GM12878 (cell line): Measurements from ENCODE around the gene IQCF5. TPM values are rescaled to one million over a fixed set of nuclear protein-coding genes. Genes with fewer than 3 reads are reported as not detected.

Experiments
- ATAC-seq: fragments of 200-7000 bp; cut with Tn5 transposase; 3 replicates; pipeline ENCODE4 v1.9.1; 2020; ENCODE audit warnings: mild to moderate bottlenecking, moderate library complexity
- BruUV-seq: library from RNA; stranded (reverse); fragments of 400-500 nt; replicated peaks from 2 replicates; lab custom pipeline; 2021; lab: Mats Ljungman, UMichigan
- CTCF ChIA-PET: fragments of 300-600 bp; sonication (Branson Sonifier 250); formaldehyde crosslinking; extraction: SDS; loops from one replicate; lab custom pipeline; 2021; ENCODE audit warnings: inconsistent platforms; lab: Yijun Ruan, JAX
- POLR2A ChIA-PET: fragments of 350-600 bp; formaldehyde crosslinking; extraction: SDS; loops from one replicate; lab custom pipeline; 2021; ENCODE audit warnings: inconsistent platforms; lab: Charles Lee
- RAD21 ChIA-PET: fragments of 300-600 bp; sonication (Branson Sonifier 250); formaldehyde crosslinking; loops from one replicate; lab custom pipeline; 2023; ENCODE audit warnings: antibody characterized with exemption; ENCODE audit not compliant: unreplicated experiment; lab: Charles Lee
- SMC1A ChIA-PET: fragments of 300-600 bp; sonication (Branson Sonifier 250); formaldehyde crosslinking; loops from one replicate; lab custom pipeline; 2023; ENCODE audit not compliant: unreplicated experiment, uncharacterized antibody; lab: Charles Lee
- DNase-seq: peaks from one replicate; pipeline ENCODE4 v3.0.0-alpha.2; 2011; ENCODE audit warnings: low read depth, low spot score
- FAIRE-seq: peaks from 3 replicates; lab custom pipeline; 2011; peaks lifted over from hg19 to GRCh38; lab: Jason Lieb, UNC
- H2AFZ ChIP-seq: 2 replicates; pipeline ENCODE4 v1.6.0; 2011; ENCODE audit warnings: low read depth, low read length, control low read depth; ENCODE audit not compliant: control insufficient read depth
- H3K27ac ChIP-seq: 2 replicates; pipeline ENCODE4 v1.5.1; 2011; ENCODE audit warnings: control low read depth; ENCODE audit not compliant: control insufficient read depth, insufficient read depth
- H3K27me3 ChIP-seq, 2 experiments: replicated peaks in 1 of 2; 2 replicates each; pipeline versions ENCODE4 v1.6.0 to v1.6.1; 2011; ENCODE audit warnings: low read length in 1 of 2; ENCODE audit not compliant: control insufficient read depth in 2 of 2, insufficient read depth in 2 of 2
- H3K36me3 ChIP-seq, 2 experiments: 2 replicates each; pipeline ENCODE4 v1.5.1; 2011; ENCODE audit warnings: low read length in 1 of 2; ENCODE audit not compliant: control insufficient read depth in 2 of 2, insufficient read depth in 2 of 2
- H3K4me1 ChIP-seq: 2 replicates; pipeline ENCODE4 v1.6.1; 2011; ENCODE audit warnings: mild to moderate bottlenecking, low read length, moderate library complexity, mixed read lengths; ENCODE audit not compliant: control insufficient read depth, insufficient read depth
- H3K4me2 ChIP-seq: 2 replicates; pipeline ENCODE4 v1.6.0; 2011; ENCODE audit warnings: control low read depth; ENCODE audit not compliant: control insufficient read depth, insufficient read depth
- H3K4me3 ChIP-seq: fragments of 200-600 bp; sonication (generic); 2 replicates; pipeline ENCODE4 v1.5.1; 2016
- H3K79me2 ChIP-seq: 2 replicates; pipeline ENCODE4 v1.6.0; 2011; ENCODE audit warnings: low read length; ENCODE audit not compliant: control insufficient read depth, insufficient read depth
- H3K9ac ChIP-seq: 2 replicates; pipeline ENCODE4 v1.8.0; 2011; ENCODE audit warnings: low read length, control low read depth, mixed read lengths; ENCODE audit not compliant: control insufficient read depth, insufficient read depth
- H3K9me3 ChIP-seq: replicated peaks from 3 replicates; pipeline ENCODE4 v1.5.1; 2011; ENCODE audit warnings: mild to moderate bottlenecking, low read length; ENCODE audit not compliant: control insufficient read depth, insufficient read depth
- H4K20me1 ChIP-seq: 2 replicates; pipeline ENCODE4 v1.6.0; 2011; ENCODE audit not compliant: control insufficient read depth, insufficient read depth
- BACH1 ChIP-seq: fragments of 450-650 bp; IDR thresholded peaks from 2 replicates; pipeline ENCODE4 v1.6.1; 2017; ENCODE audit warnings: mild to moderate bottlenecking, borderline replicate concordance
- BRCA1 ChIP-seq: IDR thresholded peaks from 2 replicates; pipeline ENCODE4 v1.6.1; 2011; ENCODE audit warnings: low read depth, low read length, improper control_type of control experiment
- CREM ChIP-seq: IDR thresholded peaks from 2 replicates; pipeline ENCODE4 v1.6.1; 2014; ENCODE audit warnings: antibody characterized with exemption, low read depth
- GATAD2B ChIP-seq: fragments of 450-650 bp; conservative IDR thresholded peaks from 2 replicates; pipeline ENCODE4 v1.6.1; 2017; ENCODE audit warnings: low read depth, mild to moderate bottlenecking, moderate library complexity
- IRF4 ChIP-seq: IDR thresholded peaks from 2 replicates; pipeline ENCODE4 v1.6.1; 2011; ENCODE audit warnings: low read depth, low read length
- SUPT20H ChIP-seq: IDR thresholded peaks from 2 replicates; pipeline ENCODE4 v1.6.1; 2011; ENCODE audit warnings: low read depth, mild to moderate bottlenecking, low read length, moderate library complexity, borderline replicate concordance; ENCODE audit not compliant: control insufficient read depth
- TCF12 ChIP-seq: IDR thresholded peaks from 2 replicates; pipeline ENCODE4 v1.6.1; 2011; ENCODE audit warnings: low read depth, mild to moderate bottlenecking, low read length
- WGBS: methylation state at CpG from one replicate; pipeline ENCODE4 v1.1.6; 2016; ENCODE audit warnings: low lambda C conversion rate; ENCODE audit not compliant: insufficient replicate concordance, insufficient coverage; ENCODE audit errors: missing lambda C conversion rate; 5-methylcytosine and 5-hydroxymethylcytosine counted together
- in situ Hi-C: fragments of 300-500 bp; cut with MboI; formaldehyde crosslinking; loops from 9 replicates; pipeline ENCODE4 v1.14.3; 2018; ENCODE audit warnings: mixed read lengths
- intact Hi-C: fragments of 100-400 bp; cut with micrococcal nuclease; formaldehyde crosslinking; loops from one replicate; pipeline ENCODE4 v1.14.2; 2022; ENCODE audit not compliant: unreplicated experiment
- polyA plus RNA-seq, 11 experiments: library from polyadenylated mRNA; depleted of rRNA in 4 of 11; unstranded in 6 of 11; stranded (reverse) in 5 of 11; fragments of >200 nt; fragmentation: Nextera tagmentation in 4 of 11; fragmentation: Illumina TruSeq in 1 of 11; extraction: Ambion mirVana in 4 of 11; extraction: Trizol in 1 of 11; gene quantifications; 1 replicate in 1 of 11; 2 replicates in 10 of 11; pipeline versions ENCODE4 v1.2.1 to v1.2.3, GENCODE V29; 2011 to 2016; ENCODE audit warnings: inconsistent platforms in 2 of 11, missing spikeins in 2 of 11, low read depth in 1 of 11
- small RNA-seq: library from RNA; depleted of rRNA; stranded (forward); fragments of <200 nt; gene quantifications from one replicate; pipeline ENCODE3, GENCODE V24; 2014
- total RNA-seq, 4 experiments: library from RNA; depleted of rRNA in 3 of 4; stranded (reverse); fragments of >200 nt in 3 of 4; fragmentation: Illumina TruSeq in 1 of 4; extraction: Trizol in 1 of 4; gene quantifications; 2 replicates each; pipeline versions ENCODE4 v1.2.1 to v1.2.3, GENCODE V29; 2013 to 2021

The IQCF5 gene
- total and polyA plus RNA-seq, 10 of the 15 experiments (the other 5 are each of a cell fraction or from before 2014, with no cell fraction given), result not detected

DNA sequence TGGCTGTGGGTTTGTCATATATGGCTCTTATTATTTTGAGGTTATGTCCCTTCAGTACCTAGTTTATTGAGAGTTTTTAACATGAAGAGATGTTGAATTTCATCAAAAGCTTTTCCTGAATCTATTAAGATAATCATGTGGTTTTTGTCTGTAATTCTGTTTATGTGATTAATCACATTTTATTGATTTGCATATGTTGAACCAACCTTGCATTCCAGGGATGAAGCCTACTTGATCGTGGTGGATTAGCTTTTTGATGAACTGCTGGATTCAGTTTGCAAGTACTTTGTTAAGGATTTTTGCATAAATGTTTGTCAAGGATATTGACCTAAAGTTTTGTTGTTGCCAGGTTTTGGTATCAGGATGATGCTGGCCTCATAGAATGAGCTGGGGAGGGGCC, 47.1 kb downstream of the IQCF5 start:
- no peaks in the 10 kb centered on the region for H3K79me2 ChIP-seq

More for the DNA sequence above, 47.1 kb downstream of the IQCF5 start:
- no peaks in the 10 kb centered on the region for H3K27me3 ChIP-seq
- intact Hi-C loops, result no loop called here
- no peak overlapping the region for H3K4me2 ChIP-seq
- WGBS, result 0% methylated on average over 1 of the region's 1 CpG
- ChIA-PET RAD21 (no interaction called here), CTCF (interaction anchor here (1.6 kb wide), 1 partner anchor 9 kb away, joined by 10 read pairs; no protein-coding TSS in a partner anchor), POLR2A (no interaction called here), SMC1A (no interaction called here)
- H3K36me3 ChIP-seq, result no peaks in the 10 kb centered on the region
- H3K9me3 ChIP-seq, result no peaks in the 10 kb centered on the region; the same call in 2 of the 3 replicates
- FAIRE-seq (no peak), ATAC-seq (no peak), DNase-seq (no peak)
- H3K9ac ChIP-seq, result no peak overlapping the region
- TF ChIP-seq TCF12 (no peak), BRCA1 (no peak), SUPT20H (no peak), IRF4 (no peak), GATAD2B (no peak), BACH1 (no peak), CREM (no peak)
- in situ Hi-C loops, result no loop called here
- H3K4me1 ChIP-seq, result no peaks in the 10 kb centered on the region
- no TSS peak for BruUV-seq
- H4K20me1 ChIP-seq, result no peaks in the 10 kb centered on the region
- no peak overlapping the region for H3K27ac ChIP-seq
- H3K4me3 ChIP-seq, result no peak overlapping the region
- H2AFZ ChIP-seq, result no peak overlapping the region

Small RNA genes within 50 kb of the gene (small RNA-seq; reads per million reads assigned to genes)
- gene RN7SL504P, result not detected

Other genes with a start within 250 kb of the IQCF5 start
Only the 7 nearest of the 14 such genes appear.
- gene IQCF6, start 96.4 kb downstream of the IQCF5 start, total RNA-seq (2014; rRNA removed), result not detected in 2 replicates
- not detected in 2 replicates for gene IQCF6, start 96.4 kb downstream of the IQCF5 start, total RNA-seq (2014; rRNA removed; fragmentation: Illumina TruSeq; extraction: Trizol)
- gene IQCF6, start 96.4 kb downstream of the IQCF5 start, total RNA-seq (2021), result not detected in 2 replicates
- gene IQCF6, start 96.4 kb downstream of the IQCF5 start, polyA plus RNA-seq (2011; rRNA removed), result not detected in 2 replicates
- not detected in 2 replicates for gene IQCF6, start 96.4 kb downstream of the IQCF5 start, polyA plus RNA-seq (2014; fragmentation: Illumina TruSeq; extraction: Trizol)
- not detected for gene IQCF6, start 96.4 kb downstream of the IQCF5 start, polyA plus RNA-seq (2014; fragmentation: Nextera tagmentation; extraction: Ambion mirVana)
- gene IQCF6, start 96.4 kb downstream of the IQCF5 start, polyA plus RNA-seq (2014; rRNA removed), result not detected in 2 replicates
- gene IQCF6, start 96.4 kb downstream of the IQCF5 start, polyA plus RNA-seq (2016; fragmentation: Nextera tagmentation; extraction: Ambion mirVana), result not detected
- not detected in 2 replicates for gene IQCF2, start 14.0 kb downstream of the IQCF5 start, total RNA-seq (2014; rRNA removed)
- gene IQCF2, start 14.0 kb downstream of the IQCF5 start, total RNA-seq (2014; rRNA removed; fragmentation: Illumina TruSeq; extraction: Trizol), result not detected in 2 replicates
- not detected in 2 replicates for gene IQCF2, start 14.0 kb downstream of the IQCF5 start, total RNA-seq (2021)
- not detected in 2 replicates for gene IQCF2, start 14.0 kb downstream of the IQCF5 start, polyA plus RNA-seq (2011; rRNA removed)
- gene IQCF2, start 14.0 kb downstream of the IQCF5 start, polyA plus RNA-seq (2014; fragmentation: Illumina TruSeq; extraction: Trizol), result not detected in 2 replicates
- not detected for gene IQCF2, start 14.0 kb downstream of the IQCF5 start, polyA plus RNA-seq (2014; fragmentation: Nextera tagmentation; extraction: Ambion mirVana)
- gene IQCF2, start 14.0 kb downstream of the IQCF5 start, polyA plus RNA-seq (2014; rRNA removed), result not detected in 2 replicates
- not detected for gene IQCF2, start 14.0 kb downstream of the IQCF5 start, polyA plus RNA-seq (2016; fragmentation: Nextera tagmentation; extraction: Ambion mirVana)
- gene IQCF1, start 27.8 kb upstream of the IQCF5 start, total RNA-seq (2014; rRNA removed), result not detected in 2 replicates
- gene IQCF1, start 27.8 kb upstream of the IQCF5 start, total RNA-seq (2014; rRNA removed; fragmentation: Illumina TruSeq; extraction: Trizol), result not detected in 2 replicates
- not detected in 2 replicates for gene IQCF1, start 27.8 kb upstream of the IQCF5 start, total RNA-seq (2021)
- not detected in 2 replicates for gene IQCF1, start 27.8 kb upstream of the IQCF5 start, polyA plus RNA-seq (2011; rRNA removed)
- not detected in 2 replicates for gene IQCF1, start 27.8 kb upstream of the IQCF5 start, polyA plus RNA-seq (2014; fragmentation: Illumina TruSeq; extraction: Trizol)
- gene IQCF1, start 27.8 kb upstream of the IQCF5 start, polyA plus RNA-seq (2014; fragmentation: Nextera tagmentation; extraction: Ambion mirVana), result not detected
- not detected in 2 replicates for gene IQCF1, start 27.8 kb upstream of the IQCF5 start, polyA plus RNA-seq (2014; rRNA removed)
- not detected for gene IQCF1, start 27.8 kb upstream of the IQCF5 start, polyA plus RNA-seq (2016; fragmentation: Nextera tagmentation; extraction: Ambion mirVana)
- 43.1 and 53.2 TPM in 2 replicates for gene RRP9, start 66.3 kb upstream of the IQCF5 start, total RNA-seq (2014; rRNA removed)
- gene RRP9, start 66.3 kb upstream of the IQCF5 start, total RNA-seq (2014; rRNA removed; fragmentation: Illumina TruSeq; extraction: Trizol), result 29.8 and 34.1 TPM in 2 replicates
- gene RRP9, start 66.3 kb upstream of the IQCF5 start, total RNA-seq (2021), result 55.2 and 56.0 TPM in 2 replicates
- 8.5 and 19.5 TPM in 2 replicates for gene RRP9, start 66.3 kb upstream of the IQCF5 start, polyA plus RNA-seq (2011; rRNA removed)
- 6.6 and 30.6 TPM in 2 replicates for gene RRP9, start 66.3 kb upstream of the IQCF5 start, polyA plus RNA-seq (2014; fragmentation: Illumina TruSeq; extraction: Trizol)
- gene RRP9, start 66.3 kb upstream of the IQCF5 start, polyA plus RNA-seq (2014; fragmentation: Nextera tagmentation; extraction: Ambion mirVana), result 10 to 100 TPM in 1 of 2 experiments, 1 to 10 TPM in 1; 4.7 to 10.6 TPM
- gene RRP9, start 66.3 kb upstream of the IQCF5 start, polyA plus RNA-seq (2014; rRNA removed), result 49.3 and 54.3 TPM in 2 replicates
- gene RRP9, start 66.3 kb upstream of the IQCF5 start, polyA plus RNA-seq (2016; fragmentation: Nextera tagmentation; extraction: Ambion mirVana), result 10 to 100 TPM; 83.1 to 91.5 TPM
- 23.7 and 25.1 TPM in 2 replicates for gene PARP3, start 66.8 kb upstream of the IQCF5 start, total RNA-seq (2014; rRNA removed)
- 13.6 and 16.0 TPM in 2 replicates for gene PARP3, start 66.8 kb upstream of the IQCF5 start, total RNA-seq (2014; rRNA removed; fragmentation: Illumina TruSeq; extraction: Trizol)
- 19.9 and 28.0 TPM in 2 replicates for gene PARP3, start 66.8 kb upstream of the IQCF5 start, total RNA-seq (2021)
- gene PARP3, start 66.8 kb upstream of the IQCF5 start, polyA plus RNA-seq (2011; rRNA removed), result 12.9 and 20.5 TPM in 2 replicates
- gene PARP3, start 66.8 kb upstream of the IQCF5 start, polyA plus RNA-seq (2014; fragmentation: Illumina TruSeq; extraction: Trizol), result 7.8 and 20.0 TPM in 2 replicates
- 1 to 10 TPM; 2.1 to 2.2 TPM for gene PARP3, start 66.8 kb upstream of the IQCF5 start, polyA plus RNA-seq (2014; fragmentation: Nextera tagmentation; extraction: Ambion mirVana)
- 31.2 and 35.5 TPM in 2 replicates for gene PARP3, start 66.8 kb upstream of the IQCF5 start, polyA plus RNA-seq (2014; rRNA removed)
- gene PARP3, start 66.8 kb upstream of the IQCF5 start, polyA plus RNA-seq (2016; fragmentation: Nextera tagmentation; extraction: Ambion mirVana), result 10 to 100 TPM; 17.8 to 19.0 TPM
- gene GPR62, start 79.8 kb upstream of the IQCF5 start, total RNA-seq (2014; rRNA removed), result not detected in 2 replicates
- gene GPR62, start 79.8 kb upstream of the IQCF5 start, total RNA-seq (2014; rRNA removed; fragmentation: Illumina TruSeq; extraction: Trizol), result not detected in 2 replicates
- gene GPR62, start 79.8 kb upstream of the IQCF5 start, total RNA-seq (2021), result not detected in 2 replicates
- gene GPR62, start 79.8 kb upstream of the IQCF5 start, polyA plus RNA-seq (2011; rRNA removed), result not detected in 2 replicates
- not detected in 2 replicates for gene GPR62, start 79.8 kb upstream of the IQCF5 start, polyA plus RNA-seq (2014; fragmentation: Illumina TruSeq; extraction: Trizol)
- gene GPR62, start 79.8 kb upstream of the IQCF5 start, polyA plus RNA-seq (2014; fragmentation: Nextera tagmentation; extraction: Ambion mirVana), result not detected
- gene GPR62, start 79.8 kb upstream of the IQCF5 start, polyA plus RNA-seq (2014; rRNA removed), result not detected in 2 replicates
- not detected for gene GPR62, start 79.8 kb upstream of the IQCF5 start, polyA plus RNA-seq (2016; fragmentation: Nextera tagmentation; extraction: Ambion mirVana)
- 10.7 and 11.5 TPM in 2 replicates for gene PCBP4, start 91.9 kb upstream of the IQCF5 start, total RNA-seq (2014; rRNA removed)
- 4.2 and 4.7 TPM in 2 replicates for gene PCBP4, start 91.9 kb upstream of the IQCF5 start, total RNA-seq (2014; rRNA removed; fragmentation: Illumina TruSeq; extraction: Trizol)
- gene PCBP4, start 91.9 kb upstream of the IQCF5 start, total RNA-seq (2021), result 13.3 and 14.5 TPM in 2 replicates
- 2.7 and 4.2 TPM in 2 replicates for gene PCBP4, start 91.9 kb upstream of the IQCF5 start, polyA plus RNA-seq (2011; rRNA removed)
- gene PCBP4, start 91.9 kb upstream of the IQCF5 start, polyA plus RNA-seq (2014; fragmentation: Illumina TruSeq; extraction: Trizol), result 1.9 and 4.7 TPM in 2 replicates
- gene PCBP4, start 91.9 kb upstream of the IQCF5 start, polyA plus RNA-seq (2014; fragmentation: Nextera tagmentation; extraction: Ambion mirVana), result under 1 TPM; 0.05 to 0.24 TPM
- gene PCBP4, start 91.9 kb upstream of the IQCF5 start, polyA plus RNA-seq (2014; rRNA removed), result 13.4 and 15.3 TPM in 2 replicates
- gene PCBP4, start 91.9 kb upstream of the IQCF5 start, polyA plus RNA-seq (2016; fragmentation: Nextera tagmentation; extraction: Ambion mirVana), result 1 to 10 TPM; 3.6 to 4.0 TPM